SIG-M5 (cell line): ENCODE results near the gene DSTN.

Experiments
- DNase-seq: peaks from one replicate; lab custom pipeline; 2025; lab: John Stamatoyannopoulos, UW

Gene DSTN

DNA sequence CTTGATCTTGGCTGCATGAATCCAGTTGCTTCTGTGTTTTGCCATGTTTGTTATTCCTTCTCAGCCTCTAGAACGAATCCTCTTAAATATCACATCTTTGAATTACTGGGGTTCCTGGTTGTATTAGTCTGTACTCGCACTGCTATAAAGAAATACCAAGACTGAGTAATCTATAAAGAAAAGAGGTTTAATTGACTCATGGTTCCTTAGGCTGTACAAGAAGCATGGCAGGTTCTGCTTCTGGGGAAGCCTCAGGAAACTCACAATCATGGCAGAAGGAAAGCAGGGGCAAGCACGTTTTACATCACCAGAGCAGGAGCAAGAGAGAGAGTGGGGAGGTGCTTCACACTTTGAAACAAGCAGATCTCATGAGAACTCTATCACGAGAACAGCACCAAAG, 20.7 kb upstream of the DSTN start:
- no peak for DNase-seq

DNA sequence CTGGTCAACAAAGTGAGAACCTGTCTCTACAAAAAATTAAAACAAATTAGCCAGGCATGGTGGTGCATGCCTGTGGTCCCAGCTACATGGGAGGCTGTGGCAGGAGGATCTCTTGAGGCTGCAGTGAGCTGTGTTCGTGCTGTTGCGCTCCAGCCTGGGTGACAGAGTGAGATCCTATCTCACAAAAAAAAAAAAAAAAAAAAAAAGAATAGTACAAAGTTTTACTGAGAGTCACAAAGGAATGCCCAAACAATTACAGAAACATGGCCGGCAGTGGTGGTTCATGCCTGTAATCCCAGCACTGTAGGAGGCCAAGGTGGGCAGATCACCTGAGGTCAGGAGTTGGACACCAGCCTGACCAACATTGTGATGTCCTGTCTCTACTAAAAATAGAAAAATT, 14.8 kb upstream of the DSTN start:
- DNase-seq, result no peak

DNA sequence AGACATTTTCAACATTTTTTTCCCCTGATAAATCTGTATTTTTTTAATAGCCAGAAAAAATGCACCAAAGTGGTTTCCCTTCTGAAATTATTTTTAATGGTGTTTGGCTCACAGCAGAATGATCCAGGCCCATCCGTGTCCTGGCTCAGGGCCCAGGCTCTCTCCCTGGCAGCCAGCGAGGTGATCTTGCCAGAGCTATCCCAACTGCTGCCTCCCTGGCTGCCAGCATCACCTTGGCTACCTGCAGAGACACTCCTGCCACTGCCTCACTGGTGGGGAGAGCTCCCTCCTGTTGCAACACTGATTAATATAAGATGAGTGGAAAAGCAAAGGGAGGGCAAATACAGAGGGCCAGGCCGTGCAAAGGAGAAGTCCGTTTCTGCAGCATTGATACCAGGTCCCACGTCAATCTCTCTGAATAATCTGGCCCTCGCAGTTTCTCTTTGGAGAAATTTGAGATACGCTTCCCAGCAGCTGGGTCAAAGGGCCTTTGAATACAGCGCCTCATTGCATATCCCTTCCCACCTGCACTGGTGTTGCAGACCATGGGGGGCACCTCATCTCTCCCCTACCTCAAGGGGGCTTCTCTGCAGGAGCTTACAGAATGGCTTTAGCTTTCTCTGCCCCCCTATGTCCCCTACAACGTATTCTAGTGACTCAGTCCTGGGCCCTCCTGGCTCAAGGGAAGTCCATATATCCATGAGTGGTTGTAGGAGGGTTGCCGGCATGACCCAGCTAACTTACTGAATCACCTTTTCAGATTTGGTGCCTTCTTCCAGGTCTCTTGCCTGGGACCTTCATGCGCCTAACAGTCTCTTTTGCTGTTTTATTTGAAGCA, 12.8 kb upstream of the DSTN start:
- no peak for DNase-seq

DNA sequence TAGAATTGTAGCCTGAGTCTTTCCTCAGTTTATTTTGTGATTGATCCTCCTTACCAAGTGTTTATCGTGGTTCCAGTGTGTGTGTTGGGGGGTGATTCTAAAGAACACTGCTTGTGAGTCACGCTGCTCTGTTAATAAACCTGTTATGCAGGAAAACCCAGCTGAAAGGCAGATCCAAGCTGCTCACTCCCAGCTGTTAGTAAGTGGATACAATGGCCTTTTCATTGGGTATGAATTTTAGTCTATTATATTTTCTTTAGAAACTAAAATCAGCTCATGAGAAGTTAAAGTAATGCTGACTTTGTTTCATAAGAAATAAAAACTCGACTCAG, 12.2 kb upstream of the DSTN start:
- DNase-seq, result no peak

DNA sequence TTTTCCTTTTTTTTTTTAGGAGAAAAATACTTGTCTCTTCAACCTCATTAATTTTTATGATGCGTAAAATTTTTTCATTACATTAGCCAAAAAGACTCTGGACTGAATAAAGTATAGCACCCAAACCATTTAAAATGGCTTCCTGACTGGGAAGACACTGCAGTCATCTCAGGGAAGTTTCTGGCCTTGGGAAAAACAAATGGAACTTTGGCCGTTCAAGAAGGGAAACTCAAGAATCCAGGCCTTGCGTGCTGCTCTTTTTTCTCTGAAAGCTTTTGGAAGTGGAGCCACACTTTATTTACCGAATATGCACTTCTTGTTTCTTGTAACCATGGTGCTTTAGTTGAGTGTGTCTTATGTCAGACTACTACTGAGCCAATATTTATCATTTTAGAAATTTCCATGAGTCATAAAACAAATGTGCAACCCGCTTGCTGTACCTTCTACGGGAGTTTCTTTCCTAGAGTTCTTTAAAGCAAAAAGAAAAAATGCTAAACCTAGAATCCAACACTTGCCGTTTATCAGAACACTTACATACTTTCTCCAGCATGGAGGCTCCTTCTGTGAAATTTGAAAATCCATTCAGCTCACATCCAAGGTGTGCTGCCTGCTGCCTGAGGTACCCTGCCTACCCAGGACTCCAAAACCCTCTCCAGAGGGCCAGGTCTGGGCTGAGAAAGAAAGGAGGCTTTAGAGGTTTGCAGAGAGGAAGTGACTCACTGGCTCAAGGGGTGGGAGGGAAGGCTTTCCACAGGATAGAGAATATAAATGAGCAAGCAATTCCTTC, 11.5 kb upstream of the DSTN start:
- DNase-seq, result no peak

DNA sequence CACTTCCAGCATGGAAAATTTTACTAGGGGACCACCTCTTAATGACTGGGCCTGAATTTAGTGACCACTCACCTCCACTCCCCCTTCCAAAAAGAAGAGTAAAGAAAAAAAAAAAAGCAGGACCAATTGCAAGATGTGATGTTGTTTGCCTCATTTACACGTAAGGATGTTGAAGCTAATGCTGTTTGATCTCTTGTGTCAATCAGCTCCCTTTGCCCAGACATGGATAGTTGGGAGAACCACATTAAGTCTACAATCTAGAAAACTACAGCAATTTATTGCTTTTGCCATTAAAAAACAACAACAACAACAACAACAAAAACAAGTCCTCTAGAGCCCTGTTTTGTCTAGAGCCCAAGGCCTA, 11.0 kb upstream of the DSTN start:
- DNase-seq, result no peak

DNA sequence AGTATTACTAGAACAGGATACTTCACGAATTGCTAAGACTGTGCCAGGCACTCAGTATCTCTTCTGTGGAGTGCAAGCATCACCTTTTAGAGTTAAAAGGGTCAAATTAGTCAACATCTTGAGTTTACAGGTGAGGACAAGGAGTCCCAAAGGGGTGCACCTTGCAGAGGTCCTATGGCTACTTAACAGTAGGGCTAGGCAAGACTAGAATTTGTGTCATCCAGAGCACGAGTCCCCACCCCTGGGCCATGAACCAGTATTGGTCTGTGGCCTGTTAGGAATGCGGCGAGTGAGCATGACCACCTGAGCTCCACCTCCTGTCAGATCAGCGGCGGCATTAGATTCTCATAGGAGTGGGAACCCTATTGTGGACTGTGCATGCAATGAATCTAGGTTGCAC, 10.5 kb upstream of the DSTN start:
- no peak for DNase-seq

DNA sequence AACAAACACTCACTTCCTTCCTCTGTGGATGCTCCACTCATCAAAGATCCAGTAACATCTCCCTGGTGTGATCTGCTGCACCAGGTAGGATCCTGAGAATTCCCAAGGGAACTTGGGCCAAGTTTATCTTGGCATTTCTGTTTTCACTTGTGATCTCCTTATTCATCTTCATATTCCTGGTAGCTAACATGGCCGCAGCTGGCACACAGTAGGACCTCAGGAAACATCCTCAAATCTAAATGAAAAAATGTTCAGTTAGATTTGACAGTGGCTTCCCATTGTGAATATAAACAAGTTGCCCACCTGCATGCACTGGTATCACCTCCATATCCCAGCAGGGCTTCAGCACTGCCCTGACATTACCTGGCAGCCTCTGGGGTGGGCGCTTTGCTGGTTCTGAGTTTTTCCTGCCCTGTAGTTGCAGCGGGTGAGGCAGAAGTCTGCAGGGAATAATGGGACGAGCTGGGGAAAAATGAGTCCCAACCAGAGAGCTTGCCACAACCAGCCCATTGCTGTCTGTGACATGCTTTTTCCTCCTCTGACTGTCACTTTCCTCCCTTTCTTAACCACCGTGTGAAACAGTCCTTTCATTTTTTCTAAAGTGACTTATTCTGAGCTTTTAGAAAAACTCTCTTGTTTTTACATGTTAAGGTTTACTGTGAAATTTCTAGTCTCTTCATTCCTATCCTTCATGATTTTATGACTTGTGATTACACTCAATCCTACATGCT, 9.4 kb upstream of the DSTN start:
- DNase-seq, result no peak

DNA sequence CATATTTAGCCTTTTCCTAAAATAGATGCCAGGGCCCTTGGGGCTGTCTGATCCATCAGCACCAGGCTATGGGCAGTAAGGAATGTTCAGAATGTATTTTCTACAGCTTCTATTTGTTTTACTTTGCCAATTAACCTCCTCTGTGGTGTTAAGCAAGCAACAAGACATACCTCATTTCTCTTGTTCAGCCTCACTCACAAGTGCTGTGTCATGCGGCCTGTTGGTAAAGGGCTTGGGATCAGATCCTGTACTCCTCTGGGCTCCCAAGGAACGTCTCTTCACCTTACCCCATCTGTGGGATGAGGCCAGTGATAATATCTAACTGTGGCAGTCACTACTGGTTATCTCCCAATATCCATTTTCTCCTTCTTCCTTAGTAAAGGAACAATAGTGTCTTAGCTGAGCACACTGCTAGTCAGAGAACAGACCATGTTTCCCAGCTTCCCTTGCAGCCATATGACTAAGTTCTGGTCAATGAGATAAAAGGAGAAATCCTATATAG, 7.0 kb upstream of the DSTN start:
- no peak for DNase-seq

DNA sequence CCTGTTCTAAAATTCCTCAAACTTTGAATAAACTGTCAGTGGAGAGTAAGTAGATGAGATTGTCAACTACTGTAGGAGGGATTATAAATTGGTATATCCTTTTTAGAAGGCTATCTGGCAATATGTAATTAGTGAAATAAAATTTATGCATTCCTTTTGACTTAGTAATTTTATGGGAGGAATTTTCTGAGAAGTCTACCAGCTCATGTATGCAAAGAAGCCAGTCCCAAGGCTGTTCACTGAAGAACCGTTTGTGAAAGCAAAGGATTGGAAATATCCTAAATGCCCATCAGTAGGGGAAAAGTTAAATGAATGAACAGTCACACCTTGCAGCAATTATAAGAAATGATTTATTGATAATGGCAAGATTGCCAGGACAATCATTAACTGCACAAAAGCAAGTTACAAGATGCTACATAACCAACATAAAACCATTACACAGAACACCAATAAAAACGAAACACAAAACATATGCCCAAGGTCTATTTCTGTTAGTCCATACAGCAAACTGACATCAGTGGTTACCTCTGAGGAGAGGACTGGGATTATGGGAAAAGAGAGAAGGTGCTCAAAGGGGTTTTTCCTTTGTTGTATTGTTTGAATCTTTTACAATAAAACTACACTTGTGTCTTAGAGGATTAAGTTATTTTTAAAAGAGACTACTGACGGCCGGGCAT, 4.6 kb upstream of the DSTN start:
- DNase-seq, result no peak

DNA sequence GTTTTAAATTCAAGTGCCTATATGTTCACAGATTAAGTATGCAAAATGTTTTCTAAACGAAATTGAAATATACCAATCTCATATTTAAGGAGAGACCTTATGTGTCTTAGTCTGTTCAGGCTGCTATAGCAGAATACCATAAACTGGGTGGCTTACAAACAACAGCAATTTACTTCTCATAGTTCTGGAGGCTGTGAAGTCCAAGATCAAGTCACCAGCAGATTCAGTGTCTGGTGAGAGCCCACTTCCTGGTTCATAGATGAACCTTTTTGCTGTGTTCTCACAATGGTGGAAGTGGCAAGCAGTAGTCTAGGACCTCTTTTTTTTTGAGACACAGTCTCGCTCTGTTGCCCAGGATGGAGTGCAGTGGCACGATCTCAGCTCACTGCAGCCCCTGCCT, 3.5 kb upstream of the DSTN start:
- DNase-seq, result no peak

DNA sequence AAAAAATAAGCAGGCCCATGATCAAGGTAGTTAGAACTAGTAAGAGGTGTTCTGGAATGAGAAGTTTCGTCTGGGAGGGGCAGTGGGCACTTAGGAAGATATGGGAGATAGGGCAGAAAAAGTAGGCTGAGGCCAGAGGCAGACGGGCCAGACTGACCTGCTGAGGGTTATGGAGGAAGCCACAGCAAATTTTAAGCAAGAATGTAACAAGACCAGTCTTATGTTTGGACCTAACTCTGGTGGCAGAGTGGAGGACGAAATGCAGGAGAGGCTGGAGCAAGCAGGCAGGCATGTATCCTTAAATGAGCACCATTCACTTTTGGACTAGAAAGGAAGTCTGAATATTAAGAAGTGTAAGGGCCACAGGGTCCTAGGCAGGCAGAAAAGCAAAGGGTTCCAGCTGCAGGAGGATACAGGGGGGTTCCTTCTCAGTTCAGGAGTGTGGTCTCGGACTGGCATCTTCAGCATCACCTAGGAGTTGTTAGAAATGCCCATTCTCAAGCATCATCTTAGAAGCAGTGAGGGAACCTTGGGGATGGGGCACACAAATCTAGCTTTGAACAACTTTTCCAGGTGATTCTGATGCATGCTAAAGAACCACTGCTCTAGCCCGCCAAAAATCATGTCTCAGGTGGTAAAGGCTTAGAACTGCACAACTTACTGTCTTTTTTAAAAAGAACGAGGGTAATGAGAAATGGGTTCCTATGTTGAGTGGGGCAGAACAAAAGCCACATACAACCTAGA, 1.7 kb upstream of the DSTN start:
- no peak for DNase-seq

DNA sequence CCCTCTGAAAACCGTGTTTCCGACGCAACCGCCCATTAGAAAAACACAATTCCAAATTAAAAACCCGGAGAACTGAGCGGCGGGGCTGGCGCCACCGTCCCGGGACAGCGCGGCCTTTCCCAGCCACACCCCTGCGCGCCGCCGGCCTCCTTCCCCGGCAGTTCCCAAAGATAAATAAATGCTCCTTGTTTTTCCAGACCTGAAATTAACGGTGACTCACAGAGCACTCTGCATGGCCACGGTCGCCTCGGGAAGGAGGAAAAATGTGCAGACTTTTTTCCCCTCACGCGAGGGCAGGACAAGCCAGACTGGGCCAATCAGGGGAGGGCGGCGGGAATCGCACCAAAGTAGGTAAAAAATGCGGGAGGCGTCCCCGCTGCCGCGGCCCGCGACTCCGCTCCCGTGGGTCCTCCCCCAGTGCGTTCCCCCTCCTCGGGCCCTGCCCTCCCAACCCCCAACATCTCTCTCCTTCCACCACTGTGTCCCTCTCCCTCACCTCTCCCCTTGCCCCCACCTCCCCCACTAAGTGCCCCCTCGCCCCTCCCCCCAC, 828 bp upstream of the DSTN start:
- no peak for DNase-seq

DNA sequence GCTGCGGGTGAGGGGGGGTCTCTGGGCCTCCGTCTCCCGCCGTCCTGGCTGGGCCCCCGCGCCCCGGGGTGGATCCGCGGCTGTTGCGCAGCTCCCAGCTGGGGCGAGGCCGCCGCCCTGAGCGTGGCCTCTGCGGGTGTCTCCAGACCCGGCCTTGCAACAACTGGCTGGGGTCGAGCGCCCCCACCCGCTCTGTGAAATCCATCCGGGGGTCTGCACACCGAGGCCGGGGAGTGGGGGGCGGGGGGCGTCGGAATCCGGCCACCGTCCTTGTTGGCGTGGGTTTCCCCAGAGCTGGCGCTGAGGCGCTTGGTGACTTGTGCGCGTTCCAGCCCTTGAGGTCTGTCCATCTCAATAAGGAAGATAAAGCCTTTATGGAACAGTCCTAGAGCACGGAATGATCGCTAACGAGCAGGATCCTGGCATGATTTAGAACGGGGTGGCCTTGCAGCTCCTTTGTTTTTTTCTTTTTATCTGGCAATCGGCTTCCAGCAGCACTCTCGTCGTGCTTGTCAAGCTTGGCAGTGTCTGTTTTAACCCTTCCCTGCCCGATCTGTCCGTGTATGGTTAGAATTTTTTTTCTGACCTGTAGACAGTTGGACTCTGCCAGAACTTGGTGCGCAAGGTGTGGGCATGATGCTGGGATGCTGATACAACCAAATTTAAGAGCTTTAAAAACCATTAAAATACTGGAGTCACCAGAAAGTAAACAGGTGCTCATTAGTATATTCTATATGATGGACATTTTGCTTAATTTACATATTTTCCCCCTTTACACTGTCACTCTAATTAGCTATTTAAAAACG, 675 bp downstream of the DSTN start:
- no peak for DNase-seq

DNA sequence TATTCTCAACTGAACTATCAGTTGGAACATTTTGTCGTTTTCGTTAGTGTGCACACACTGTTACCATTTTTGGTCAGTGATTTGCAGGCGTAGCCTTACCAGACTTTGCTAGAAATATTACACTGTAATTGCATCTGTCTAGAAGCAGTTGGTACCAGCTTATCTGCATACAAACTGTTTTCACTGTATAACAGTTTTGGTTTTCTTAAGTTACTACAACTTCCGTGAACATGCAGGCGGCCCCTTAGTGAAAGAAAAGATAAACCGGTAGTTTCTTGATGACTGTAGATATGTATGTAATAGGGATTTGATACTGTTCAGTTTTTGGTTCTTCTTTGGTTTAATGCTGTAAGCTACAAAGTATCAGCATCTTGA, 1.3 kb downstream of the DSTN start:
- no peak for DNase-seq

DNA sequence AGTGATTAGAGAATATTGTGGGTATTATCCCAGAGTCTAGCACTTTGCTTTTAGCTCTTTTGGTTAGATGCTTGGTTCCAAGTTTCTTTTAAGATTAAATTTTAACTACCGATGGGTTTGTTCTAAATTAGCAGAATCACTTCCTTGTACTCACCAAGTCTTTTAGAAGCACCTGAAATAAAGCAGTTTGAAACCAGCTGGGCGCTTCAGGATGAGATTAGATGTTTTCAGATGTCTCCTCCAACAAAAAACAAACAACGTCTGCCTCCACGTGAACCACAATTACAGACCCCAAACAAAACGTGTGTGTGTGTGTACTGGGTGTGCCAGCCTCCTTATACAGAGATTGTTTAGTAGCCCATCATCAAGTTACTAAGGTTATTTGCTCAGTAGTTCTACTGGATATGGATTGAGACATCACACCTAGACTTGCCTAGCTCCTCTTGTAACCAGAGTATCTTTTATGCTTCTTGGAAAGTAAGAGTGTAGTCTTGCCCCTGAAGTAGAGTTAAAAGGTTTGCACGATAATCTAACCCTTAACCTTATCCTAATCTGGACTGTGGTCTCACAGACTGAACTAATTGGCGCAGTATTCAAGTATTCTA, 2.3 kb downstream of the DSTN start:
- DNase-seq, result no peak

DNA sequence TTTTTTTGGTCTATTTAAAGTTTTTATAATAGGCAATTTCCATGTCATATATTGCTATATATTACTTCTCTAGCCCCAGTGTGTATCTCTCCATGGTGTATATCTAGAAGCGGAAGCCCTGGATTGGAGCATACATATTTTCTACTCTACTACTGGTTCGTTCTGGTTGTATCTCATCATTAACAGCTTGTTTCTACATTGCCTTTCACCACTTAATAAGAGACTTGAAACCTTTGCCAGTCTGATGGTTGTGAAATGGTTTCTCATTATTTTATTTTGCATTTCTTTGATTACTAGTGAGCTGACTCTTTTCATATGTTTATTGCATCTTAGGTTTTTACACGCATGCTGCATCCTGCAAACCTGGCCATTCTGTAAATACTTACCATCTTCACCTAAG, 3.6 kb downstream of the DSTN start:
- DNase-seq, result no peak

DNA sequence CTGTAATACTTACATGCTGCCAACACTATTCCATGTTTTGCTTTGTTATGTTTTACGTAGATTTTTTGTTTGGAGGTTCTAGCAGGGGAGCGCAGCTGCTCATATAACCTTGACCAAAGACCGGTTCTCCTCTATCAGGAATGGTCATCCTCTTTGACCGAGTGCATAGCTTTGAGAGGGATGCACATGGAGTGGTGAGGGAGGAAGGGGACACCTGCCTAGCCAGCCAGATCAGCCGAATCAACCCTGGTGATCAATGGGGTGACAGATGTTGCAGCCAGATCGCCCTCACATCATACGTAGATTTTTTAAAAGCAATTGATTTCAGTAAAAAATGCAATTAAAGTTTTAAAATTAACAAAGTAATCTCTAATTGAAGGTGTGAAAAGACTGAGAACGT, 6.3 kb downstream of the DSTN start:
- no peak for DNase-seq

DNA sequence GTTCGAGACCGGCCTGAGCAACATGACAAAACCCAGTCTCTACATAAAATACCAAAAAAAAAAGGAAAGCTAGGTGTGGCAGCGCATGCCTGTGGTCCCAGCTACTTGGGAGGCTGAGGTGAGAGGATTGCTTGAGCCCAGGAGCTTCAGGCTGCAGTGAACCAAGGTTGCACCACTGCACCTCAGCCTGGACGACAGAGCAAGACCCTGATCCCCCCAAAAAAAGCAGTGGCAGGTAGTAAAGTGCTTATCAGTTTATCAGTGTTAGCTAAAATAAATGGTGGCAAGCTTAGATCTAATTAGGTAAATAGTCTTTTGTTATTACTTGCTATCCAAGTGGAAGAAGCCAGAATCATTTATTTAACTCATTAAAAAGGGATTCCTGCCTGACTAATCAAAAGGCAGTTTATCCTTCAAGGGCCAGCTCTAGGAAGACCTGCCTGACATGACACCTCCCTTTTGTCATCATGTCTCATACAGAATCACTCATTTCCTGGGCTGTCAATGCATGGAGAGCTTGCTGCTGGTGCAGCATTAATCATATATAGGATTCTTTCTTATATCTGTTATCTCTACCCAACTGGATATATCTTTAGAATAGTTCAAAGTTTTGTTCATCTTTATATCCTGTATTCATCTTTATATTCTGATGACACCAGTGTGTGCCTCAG, 9.6 kb downstream of the DSTN start:
- DNase-seq, result no peak

DNA sequence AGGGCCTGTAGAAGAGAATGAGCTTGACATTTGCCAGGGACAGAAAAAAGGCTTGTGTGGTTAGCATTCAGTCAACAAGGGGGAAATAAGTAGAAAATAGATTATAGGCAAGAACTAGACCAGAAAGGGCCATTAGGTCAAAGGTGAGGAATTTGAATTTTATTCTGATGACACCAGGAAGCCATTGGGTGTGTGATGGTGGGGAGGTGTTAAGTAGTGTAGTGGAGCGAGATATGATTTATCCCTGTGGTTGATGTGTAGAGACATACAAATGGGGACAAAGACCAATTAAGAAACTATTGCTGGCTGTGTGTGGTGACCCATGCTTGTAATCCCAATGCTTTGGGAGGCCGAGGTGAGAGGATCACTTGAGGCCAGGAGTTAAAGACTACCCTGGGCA, 11.0 kb downstream of the DSTN start:
- no peak for DNase-seq
